Smooth muscle cell (in vitro differentiated cells): Measurements from ENCODE around the gene CBX7. TPM values are rescaled to one million over a fixed set of nuclear protein-coding genes. Genes with fewer than 3 reads are reported as not detected.

Experiments
- DNase-seq: peaks from one replicate; lab custom pipeline; 2025; ENCODE audit not compliant: unreplicated experiment; lab: John Stamatoyannopoulos, UW
- H2AFZ ChIP-seq: fragments of 200-600 bp; sonication (generic); 2 replicates; pipeline ENCODE4 v1.6.0; 2016; ENCODE audit warnings: antibody characterized with exemption, low read depth, mild to moderate bottlenecking
- H3F3A ChIP-seq: fragments of 200-600 bp; sonication (generic); 2 replicates; pipeline ENCODE4 v1.6.0; 2017; ENCODE audit warnings: antibody characterized with exemption, low read depth
- H3K27ac ChIP-seq: fragments of 200-600 bp; sonication (generic); 2 replicates; pipeline ENCODE4 v1.5.1; 2016; ENCODE audit warnings: low read depth, mild to moderate bottlenecking
- H3K27me3 ChIP-seq: fragments of 200-600 bp; sonication (generic); 2 replicates; pipeline ENCODE4 v1.6.1; 2016; ENCODE audit warnings: low read depth, mild to moderate bottlenecking
- H3K36me3 ChIP-seq: fragments of 200-600 bp; sonication (generic); 2 replicates; pipeline ENCODE4 v1.5.1; 2016; ENCODE audit warnings: low read depth
- H3K4me1 ChIP-seq: fragments of 200-600 bp; sonication (generic); 2 replicates; pipeline ENCODE4 v1.5.1; 2016; ENCODE audit warnings: low read depth
- H3K4me2 ChIP-seq: fragments of 200-600 bp; sonication (generic); 2 replicates; pipeline ENCODE4 v1.6.0; 2016; ENCODE audit warnings: mild to moderate bottlenecking
- H3K4me3 ChIP-seq: fragments of 200-600 bp; sonication (generic); 2 replicates; pipeline ENCODE4 v1.5.1; 2016; ENCODE audit warnings: mild to moderate bottlenecking
- H3K79me2 ChIP-seq: fragments of 200-600 bp; sonication (generic); 2 replicates; pipeline ENCODE4 v1.6.0; 2016; ENCODE audit warnings: low read depth, mild to moderate bottlenecking
- H3K9ac ChIP-seq: fragments of 200-600 bp; sonication (generic); 2 replicates; pipeline ENCODE4 v1.6.0; 2016; ENCODE audit warnings: low read depth
- H3K9me3 ChIP-seq: fragments of 200-600 bp; sonication (generic); replicated peaks from 2 replicates; pipeline ENCODE4 v1.5.1; 2016; ENCODE audit warnings: low read depth
- H4K20me1 ChIP-seq: fragments of 200-600 bp; sonication (generic); 2 replicates; pipeline ENCODE4 v1.6.0; 2016; ENCODE audit warnings: low read depth
- CTCF ChIP-seq: fragments of 200-600 bp; sonication (generic); IDR thresholded peaks from 2 replicates; pipeline ENCODE4 v1.5.1; 2017; ENCODE audit warnings: borderline replicate concordance, mild to moderate bottlenecking, antibody characterized with exemption; ENCODE audit not compliant: insufficient read depth, poor library complexity, severe bottlenecking
- WGBS: methylation state at CpG from one replicate; pipeline ENCODE4 v1.1.7; 2016; ENCODE audit warnings: low lambda C conversion rate; 5-methylcytosine and 5-hydroxymethylcytosine counted together
- polyA plus RNA-seq: library from polyadenylated mRNA; unstranded; fragments of >200 nt; fragmentation: Nextera tagmentation; extraction: Ambion mirVana; gene quantifications from 2 replicates; pipeline ENCODE4 v1.2.1, GENCODE V29; 2016
- total RNA-seq: library from RNA; depleted of rRNA; stranded (reverse); fragments of >200 nt; gene quantifications from 2 replicates; pipeline ENCODE4 v1.2.3, GENCODE V29; 2014

Gene CBX7
- total and polyA plus RNA-seq, 2 experiments from 2014 or later: 0.40 to 1.7 TPM

- H3K36me3 ChIP-seq: no peaks in the 10 kb centered on the region
- WGBS: 74% methylated on average over 14 of the region's 14 CpGs
- H3K27ac ChIP-seq: no peak overlapping the region
- no peak for DNase-seq
- no peaks in the 10 kb centered on the region for H3F3A ChIP-seq
- H3K4me2 ChIP-seq: no peak overlapping the region
- H2AFZ ChIP-seq: no peak overlapping the region
- no peak overlapping the region for H3K4me3 ChIP-seq
- TF ChIP-seq CTCF: peak; percentile 51
- peaks cover 29% of the 10 kb centered on the region for H3K27me3 ChIP-seq
- no peaks in the 10 kb centered on the region for H3K9me3 ChIP-seq
- no peak overlapping the region for H3K9ac ChIP-seq
- H3K4me1 ChIP-seq: no peaks in the 10 kb centered on the region
- H3K79me2 ChIP-seq: no peaks in the 10 kb centered on the region
- no peaks in the 10 kb centered on the region for H4K20me1 ChIP-seq
Measured at GRCh38 chr22:39117585-39118191, 34.8 kb downstream of the CBX7 start.

DNA sequence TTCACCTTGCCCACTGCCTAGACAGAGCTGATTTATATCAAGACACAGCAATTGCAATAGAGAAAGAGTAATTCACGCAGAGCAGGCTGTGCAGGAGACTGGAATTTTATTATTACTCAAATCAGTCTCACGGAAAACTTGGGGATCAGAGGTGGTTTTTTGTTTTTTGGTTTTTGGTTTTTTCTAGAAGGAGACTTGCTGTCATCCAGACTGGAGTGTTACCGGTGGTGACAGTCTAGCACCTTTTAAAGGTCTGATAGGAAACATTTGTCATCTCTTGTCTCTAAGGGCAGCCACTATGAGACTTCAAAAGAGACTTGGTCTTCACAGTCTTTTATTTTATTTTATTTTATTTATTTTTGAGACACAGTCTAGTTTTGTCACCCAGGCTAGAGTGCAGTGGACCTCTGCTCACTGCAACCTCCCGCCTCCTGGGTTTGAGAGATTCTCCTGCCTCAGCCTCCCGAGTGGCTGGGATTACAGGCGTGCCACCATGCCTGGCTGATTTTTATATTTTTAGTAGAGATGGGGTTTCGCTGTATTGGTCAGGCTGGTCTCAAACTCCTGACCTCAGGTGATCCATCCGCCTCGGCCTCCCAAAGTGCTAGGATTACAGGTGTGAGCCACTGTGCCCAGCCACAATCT, 36.4 kb downstream of the CBX7 start:
- Histone ChIP-seq H3K4me1 (no peaks in the 10 kb centered on the region), H3K4me3 (no peak overlapping the region), H3K4me2 (no peak overlapping the region), H2AFZ (no peak overlapping the region), H3K9ac (no peak overlapping the region), H3K79me2 (no peaks in the 10 kb centered on the region), H3K27me3 (peaks cover 29% of the 10 kb centered on the region), H3K36me3 (no peaks in the 10 kb centered on the region), H3F3A (no peaks in the 10 kb centered on the region), H4K20me1 (no peaks in the 10 kb centered on the region), H3K9me3 (no peaks in the 10 kb centered on the region), H3K27ac (no peak overlapping the region)
- no peak for DNase-seq
- no peak for TF ChIP-seq CTCF
- 94% methylated on average over 9 of the region's 9 CpGs for WGBS

GRCh38 chr22:39115570-39115969, 36.9 kb downstream of the CBX7 start:
- DNase-seq: no peak
- 94% methylated on average over 2 of the region's 2 CpGs for WGBS
- Histone ChIP-seq H3K4me2 (no peak overlapping the region), H3K27ac (no peak overlapping the region), H3K9ac (no peak overlapping the region), H3F3A (no peaks in the 10 kb centered on the region), H2AFZ (no peak overlapping the region), H3K27me3 (peaks cover 29% of the 10 kb centered on the region), H3K79me2 (no peaks in the 10 kb centered on the region), H3K4me3 (no peak overlapping the region), H3K9me3 (no peaks in the 10 kb centered on the region), H3K4me1 (no peaks in the 10 kb centered on the region), H4K20me1 (no peaks in the 10 kb centered on the region), H3K36me3 (no peaks in the 10 kb centered on the region)
- no peak for TF ChIP-seq CTCF

DNA sequence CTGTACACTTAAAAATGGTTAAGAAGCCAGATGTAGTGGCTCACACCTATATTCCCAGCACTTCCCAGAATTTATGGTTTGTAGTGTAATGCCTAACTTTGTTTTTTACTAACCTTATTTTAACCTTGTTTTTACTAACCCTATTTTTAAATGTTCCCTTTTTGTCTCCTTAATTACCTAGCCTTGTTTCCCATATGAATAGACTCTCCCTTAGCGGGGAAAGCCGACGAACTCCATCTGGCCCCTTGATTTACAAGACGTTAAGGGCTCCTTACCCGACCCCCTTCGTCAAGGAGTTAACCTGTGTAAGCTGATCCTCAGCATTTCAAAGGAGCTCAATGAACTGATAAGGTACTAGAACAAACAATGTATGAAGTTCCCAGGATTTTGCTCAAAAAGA, 38.4 kb downstream of the CBX7 start:
- WGBS: 9% methylated on average over 6 of the region's 6 CpGs
- Histone ChIP-seq H3K9ac (no peak overlapping the region), H3F3A (no peaks in the 10 kb centered on the region), H3K27ac (no peak overlapping the region), H3K27me3 (peaks cover 29% of the 10 kb centered on the region), H2AFZ (no peak overlapping the region), H3K36me3 (no peaks in the 10 kb centered on the region), H3K4me3 (no peak overlapping the region), H3K9me3 (no peaks in the 10 kb centered on the region), H3K79me2 (no peaks in the 10 kb centered on the region), H3K4me1 (no peaks in the 10 kb centered on the region), H3K4me2 (no peak overlapping the region), H4K20me1 (no peaks in the 10 kb centered on the region)
- no peak for TF ChIP-seq CTCF
- DNase-seq: no peak
